Naive B cell (primary cell): ENCODE data around the gene DNAH6. TPM values are rescaled to one million over a fixed set of nuclear protein-coding genes. Genes with fewer than 3 reads are reported as not detected.
A peak's percentile ranks its signal among the peaks of the same experiment; 100 is the strongest.

Experiments
- ATAC-seq, 2 donors: fragments of 150-1000 bp; cut with Tn5 transposase; 2 replicates each; pipeline ENCODE4 v1.10.0; 2021; ENCODE audit warnings: low read depth in 2 of 2, mild to moderate bottlenecking in 2 of 2, moderate library complexity in 2 of 2
- DNase-seq: peaks from one replicate; pipeline ENCODE4 v3.0.0; 2022
- H3K27ac Mint-ChIP-seq, 6 donors: one replicate each; pipeline ENCODE4 v1.8.0; 2020 to 2022; ENCODE audit warnings: mild to moderate bottlenecking in 6 of 6, mixed read lengths in 6 of 6, moderate library complexity in 5 of 6, inconsistent platforms in 2 of 6
- H3K27me3 Mint-ChIP-seq, 3 donors: one replicate each; pipeline ENCODE4 v1.8.0; 2021 to 2022; ENCODE audit warnings: mixed read lengths in 3 of 3, mild to moderate bottlenecking in 1 of 3
- H3K36me3 Mint-ChIP-seq, 2 donors: one replicate each; pipeline ENCODE4 v1.8.0; 2020 to 2022; ENCODE audit warnings: mixed read lengths in 2 of 2, inconsistent platforms in 1 of 2, mild to moderate bottlenecking in 1 of 2
- H3K4me1 Mint-ChIP-seq, 3 donors: one replicate each; pipeline ENCODE4 v1.8.0; 2020 to 2022; ENCODE audit warnings: mixed read lengths in 3 of 3, inconsistent platforms in 1 of 3, mild to moderate bottlenecking in 1 of 3, moderate library complexity in 1 of 3
- H3K4me3 Mint-ChIP-seq, 8 donors: one replicate each; pipeline ENCODE4 v1.8.0; 2020 to 2022; ENCODE audit warnings: mild to moderate bottlenecking in 8 of 8, mixed read lengths in 8 of 8, moderate library complexity in 8 of 8, inconsistent platforms in 2 of 8
- H3K9me3 Mint-ChIP-seq, 7 donors: one replicate each; pipeline ENCODE4 v1.8.0; 2020 to 2022; ENCODE audit warnings: mixed read lengths in 7 of 7, mild to moderate bottlenecking in 5 of 7, inconsistent platforms in 2 of 7, moderate library complexity in 1 of 7
- polyA plus RNA-seq, 6 donors: library from polyadenylated mRNA; unstranded; fragments of 300-500 nt; fragmentation: Illumina TruSeq; gene quantifications; one replicate each; pipeline ENCODE4 v1.2.3, GENCODE V29; 2021; ENCODE audit warnings: low read depth in 6 of 6

DNAH6 gene
- polyA plus RNA-seq, 6 donors from 2014 or later = 0.23 to 0.69 (median 0.60) TPM; not detected in 2

- H3K36me3 Mint-ChIP-seq = no peaks in the 10 kb centered on the region
- H3K27me3 Mint-ChIP-seq = peaks cover 0 to 10% (median 7%) of the 10 kb centered on the region in 3 donors
- DNase-seq (no peak), ATAC-seq (no peak)
- H3K9me3 Mint-ChIP-seq = peaks cover 0 to 2% (median 0%) of the 10 kb centered on the region in 7 donors
- peak overlapping the region in 1 of 6 donors; percentile 17 for H3K27ac Mint-ChIP-seq
- H3K4me3 Mint-ChIP-seq = no peak overlapping the region
- peaks cover 0 to 8% (median 8%) of the 10 kb centered on the region in 3 donors for H3K4me1 Mint-ChIP-seq
These were observed 207.5 kb downstream of the DNAH6 start for GRCh38 chr2:84723831-84724230.

GRCh38 chr2:84725717-84726116 lies 209.4 kb downstream of the DNAH6 start:
- peaks cover 0 to 8% (median 8%) of the 10 kb centered on the region in 3 donors for H3K4me1 Mint-ChIP-seq

GRCh38 chr2:84727315-84727714 lies 211.0 kb downstream of the DNAH6 start:
- Mint-ChIP-seq H3K4me1 (peaks cover 0 to 8% (median 8%) of the 10 kb centered on the region in 3 donors), H3K36me3 (no peaks in the 10 kb centered on the region), H3K27me3 (peaks cover 0 to 10% (median under 1%) of the 10 kb centered on the region in 3 donors), H3K9me3 (no peaks in the 10 kb centered on the region), H3K27ac (no peak overlapping the region), H3K4me3 (no peak overlapping the region)
- no peak for ATAC-seq
- no peak for DNase-seq

More at GRCh38 chr2:84725717-84726116, 209.4 kb downstream of the DNAH6 start:
- DNase-seq (no peak), ATAC-seq (no peak)
- Mint-ChIP-seq H3K36me3 (no peaks in the 10 kb centered on the region), H3K9me3 (peaks cover 0 to under 1% (median 0%) of the 10 kb centered on the region in 7 donors), H3K27me3 (peaks cover 0 to 15% (median 7%) of the 10 kb centered on the region in 3 donors), H3K4me3 (no peak overlapping the region), H3K27ac (no peak overlapping the region)

- H3K4me3 Mint-ChIP-seq = no peak overlapping the region
- no peak overlapping the region for H3K27ac Mint-ChIP-seq
- ATAC-seq (no peak), DNase-seq (no peak)
- H3K4me1 Mint-ChIP-seq = peaks cover 0 to under 1% (median 0%) of the 10 kb centered on the region in 3 donors
- H3K36me3 Mint-ChIP-seq = no peaks in the 10 kb centered on the region
- H3K27me3 Mint-ChIP-seq = peaks cover 0 to 9% (median 0%) of the 10 kb centered on the region in 3 donors
- H3K9me3 Mint-ChIP-seq = no peaks in the 10 kb centered on the region
These were observed 212.9 kb downstream of the DNAH6 start for GRCh38 chr2:84729224-84729623.

- no peaks in the 10 kb centered on the region for H3K36me3 Mint-ChIP-seq
- ATAC-seq (no peak), DNase-seq (no peak)
- no peak overlapping the region for H3K27ac Mint-ChIP-seq
- no peak overlapping the region for H3K4me3 Mint-ChIP-seq
- peaks cover 0 to 9% (median 0%) of the 10 kb centered on the region in 3 donors for H3K27me3 Mint-ChIP-seq
- no peaks in the 10 kb centered on the region for H3K4me1 Mint-ChIP-seq
- peaks cover 0 to 2% (median 0%) of the 10 kb centered on the region in 7 donors for H3K9me3 Mint-ChIP-seq
These were observed 214.9 kb downstream of the DNAH6 start for GRCh38 chr2:84731185-84731584.

GRCh38 chr2:84732897-84733778 lies 216.8 kb downstream of the DNAH6 start:
- DNase-seq (no peak), ATAC-seq (no peak)
- Mint-ChIP-seq H3K36me3 (peaks cover 0 to 8% of the 10 kb centered on the region in 2 donors), H3K4me3 (no peak overlapping the region), H3K27ac (peak overlapping the region in 1 of 6 donors; percentile 20), H3K4me1 (no peaks in the 10 kb centered on the region), H3K27me3 (peaks cover 0 to 13% (median 9%) of the 10 kb centered on the region in 3 donors), H3K9me3 (peaks cover 0 to 8% (median 0%) of the 10 kb centered on the region in 7 donors)

GRCh38 chr2:84735389-84735788 lies 219.1 kb downstream of the DNAH6 start:
- Mint-ChIP-seq H3K4me1 (no peaks in the 10 kb centered on the region), H3K9me3 (peaks cover 0 to 8% (median 0%) of the 10 kb centered on the region in 7 donors), H3K27me3 (peaks cover 0 to 33% (median 10%) of the 10 kb centered on the region in 3 donors), H3K36me3 (peaks cover 0 to 17% of the 10 kb centered on the region in 2 donors), H3K27ac (no peak overlapping the region), H3K4me3 (no peak overlapping the region)
- DNase-seq (no peak), ATAC-seq (no peak)

GRCh38 chr2:84741182-84741822 lies 225.0 kb downstream of the DNAH6 start:
- H3K27ac Mint-ChIP-seq = peak overlapping the region in 2 of 6 donors; percentile 39 to 85
- H3K4me3 Mint-ChIP-seq = no peak overlapping the region
- H3K27me3 Mint-ChIP-seq = peaks cover 0 to 33% (median 20%) of the 10 kb centered on the region in 3 donors
- DNase-seq (peak; percentile 28), ATAC-seq (peak; percentile 89 to 99)
- H3K36me3 Mint-ChIP-seq = peaks cover 0 to 17% of the 10 kb centered on the region in 2 donors
- H3K4me1 Mint-ChIP-seq = peaks cover 3 to 9% (median 6%) of the 10 kb centered on the region in 3 donors
- peaks cover 0 to 6% (median 2%) of the 10 kb centered on the region in 7 donors for H3K9me3 Mint-ChIP-seq

- ATAC-seq (no peak), DNase-seq (no peak)
- Mint-ChIP-seq H3K4me1 (no peaks in the 10 kb centered on the region), H3K9me3 (peaks cover 0 to 2% (median 0%) of the 10 kb centered on the region in 7 donors), H3K36me3 (no peaks in the 10 kb centered on the region), H3K27ac (no peak overlapping the region), H3K4me3 (no peak overlapping the region), H3K27me3 (peaks cover 5 to 13% (median 11%) of the 10 kb centered on the region in 3 donors)
These were observed 232.0 kb downstream of the DNAH6 start for GRCh38 chr2:84748341-84748740.

- Mint-ChIP-seq H3K4me1 (no peaks in the 10 kb centered on the region), H3K27me3 (peaks cover 5 to 13% (median 11%) of the 10 kb centered on the region in 3 donors), H3K36me3 (no peaks in the 10 kb centered on the region), H3K27ac (peak overlapping the region in 1 of 6 donors; percentile 0), H3K9me3 (peaks cover 0 to 2% (median 0%) of the 10 kb centered on the region in 7 donors), H3K4me3 (no peak overlapping the region)
- no peak for DNase-seq
- ATAC-seq = no peak
These were observed 233.1 kb downstream of the DNAH6 start for GRCh38 chr2:84749442-84749841.

- Mint-ChIP-seq H3K36me3 (peaks cover 0 to 6% of the 10 kb centered on the region in 2 donors), H3K4me3 (no peak overlapping the region), H3K27me3 (peaks cover 5 to 11% (median 8%) of the 10 kb centered on the region in 3 donors), H3K9me3 (peaks cover 0 to 8% (median 2%) of the 10 kb centered on the region in 7 donors), H3K27ac (no peak overlapping the region), H3K4me1 (no peaks in the 10 kb centered on the region)
- ATAC-seq = no peak
- no peak for DNase-seq
These were observed 238.8 kb downstream of the DNAH6 start for GRCh38 chr2:84755096-84755495.

GRCh38 chr2:84757648-84758047 lies 241.3 kb downstream of the DNAH6 start:
- Mint-ChIP-seq H3K27me3 (peaks cover 17 to 34% (median 19%) of the 10 kb centered on the region in 3 donors), H3K27ac (no peak overlapping the region), H3K4me3 (no peak overlapping the region), H3K9me3 (peaks cover 0 to 10% (median 2%) of the 10 kb centered on the region in 7 donors), H3K4me1 (peaks cover 0 to 3% (median 0%) of the 10 kb centered on the region in 3 donors), H3K36me3 (peaks cover 0 to 9% of the 10 kb centered on the region in 2 donors)
- DNase-seq (no peak), ATAC-seq (no peak)

GRCh38 chr2:84766791-84767190 lies 250.5 kb downstream of the DNAH6 start:
- H3K27ac Mint-ChIP-seq = no peak overlapping the region
- peaks cover 0 to 3% (median 0%) of the 10 kb centered on the region in 3 donors for H3K4me1 Mint-ChIP-seq
- DNase-seq (no peak), ATAC-seq (no peak)
- H3K36me3 Mint-ChIP-seq = peaks cover 0 to 6% of the 10 kb centered on the region in 2 donors
- H3K27me3 Mint-ChIP-seq = peaks cover 9 to 28% (median 20%) of the 10 kb centered on the region in 3 donors
- H3K9me3 Mint-ChIP-seq = peaks cover 5 to 23% (median 14%) of the 10 kb centered on the region in 7 donors
- no peak overlapping the region for H3K4me3 Mint-ChIP-seq
